GM12872 (cell line): ENCODE results near the gene ARHGAP19.

Source experiments
- TF ChIP-seq, protein P1 (sequence below): IDR thresholded peaks from 3 replicates; pipeline ENCODE4 v1.5.1; 2011; ENCODE audit warnings: low read depth, mild to moderate bottlenecking, low read length, moderate library complexity; ENCODE audit not compliant: insufficient read depth

ARHGAP19 gene

GRCh38 chr10:97328646-97329453, 36.4 kb upstream of the ARHGAP19 start:
- TF ChIP-seq, protein P1, sequence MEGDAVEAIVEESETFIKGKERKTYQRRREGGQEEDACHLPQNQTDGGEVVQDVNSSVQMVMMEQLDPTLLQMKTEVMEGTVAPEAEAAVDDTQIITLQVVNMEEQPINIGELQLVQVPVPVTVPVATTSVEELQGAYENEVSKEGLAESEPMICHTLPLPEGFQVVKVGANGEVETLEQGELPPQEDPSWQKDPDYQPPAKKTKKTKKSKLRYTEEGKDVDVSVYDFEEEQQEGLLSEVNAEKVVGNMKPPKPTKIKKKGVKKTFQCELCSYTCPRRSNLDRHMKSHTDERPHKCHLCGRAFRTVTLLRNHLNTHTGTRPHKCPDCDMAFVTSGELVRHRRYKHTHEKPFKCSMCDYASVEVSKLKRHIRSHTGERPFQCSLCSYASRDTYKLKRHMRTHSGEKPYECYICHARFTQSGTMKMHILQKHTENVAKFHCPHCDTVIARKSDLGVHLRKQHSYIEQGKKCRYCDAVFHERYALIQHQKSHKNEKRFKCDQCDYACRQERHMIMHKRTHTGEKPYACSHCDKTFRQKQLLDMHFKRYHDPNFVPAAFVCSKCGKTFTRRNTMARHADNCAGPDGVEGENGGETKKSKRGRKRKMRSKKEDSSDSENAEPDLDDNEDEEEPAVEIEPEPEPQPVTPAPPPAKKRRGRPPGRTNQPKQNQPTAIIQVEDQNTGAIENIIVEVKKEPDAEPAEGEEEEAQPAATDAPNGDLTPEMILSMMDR = no peak

DNA sequence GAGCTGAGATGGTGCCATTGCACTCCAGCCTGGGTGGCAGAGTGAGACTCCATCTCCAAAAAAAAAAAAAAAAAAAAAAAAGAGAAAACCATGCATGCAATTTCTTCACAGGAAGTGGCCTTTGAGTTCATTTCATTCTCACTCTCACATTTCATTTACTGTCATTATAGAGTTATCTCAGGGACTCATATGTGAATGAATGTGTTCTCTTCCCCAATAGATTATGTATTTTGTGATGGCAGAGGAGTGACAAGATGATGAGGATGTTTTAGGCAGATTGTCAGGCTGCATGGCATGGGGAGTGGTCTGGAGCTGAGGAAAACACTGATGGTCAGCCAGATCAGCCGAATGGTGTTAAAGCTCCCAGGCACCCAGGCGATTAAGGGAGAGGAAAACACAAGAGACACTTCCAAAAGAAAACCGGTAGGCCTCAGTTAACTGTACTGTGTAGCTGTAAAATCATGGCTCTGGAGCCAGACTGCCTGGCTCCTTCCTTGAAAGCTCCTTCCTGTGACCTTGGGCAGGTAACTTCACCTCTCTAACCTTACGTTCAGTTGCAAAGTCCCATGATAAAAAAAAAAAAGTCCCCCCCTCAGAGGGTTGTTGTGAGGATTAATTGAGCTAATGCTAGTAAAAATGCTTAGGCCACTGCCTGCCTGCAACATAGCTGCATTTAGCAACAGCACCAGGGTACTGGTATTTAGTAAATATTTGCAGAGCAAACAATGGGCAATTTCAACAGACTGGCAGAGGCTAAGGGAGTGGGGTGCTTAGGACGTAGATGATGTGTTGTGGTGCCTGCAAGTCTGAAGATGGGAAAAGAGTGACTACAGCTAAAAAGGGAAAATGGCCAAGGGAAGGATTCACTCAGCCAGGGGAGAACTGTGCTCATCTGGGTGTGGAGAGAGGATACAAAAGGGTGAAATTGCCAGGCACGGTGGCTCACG, 35.2 kb upstream of the ARHGAP19 start:
- TF ChIP-seq, protein P1 = no peak

DNA sequence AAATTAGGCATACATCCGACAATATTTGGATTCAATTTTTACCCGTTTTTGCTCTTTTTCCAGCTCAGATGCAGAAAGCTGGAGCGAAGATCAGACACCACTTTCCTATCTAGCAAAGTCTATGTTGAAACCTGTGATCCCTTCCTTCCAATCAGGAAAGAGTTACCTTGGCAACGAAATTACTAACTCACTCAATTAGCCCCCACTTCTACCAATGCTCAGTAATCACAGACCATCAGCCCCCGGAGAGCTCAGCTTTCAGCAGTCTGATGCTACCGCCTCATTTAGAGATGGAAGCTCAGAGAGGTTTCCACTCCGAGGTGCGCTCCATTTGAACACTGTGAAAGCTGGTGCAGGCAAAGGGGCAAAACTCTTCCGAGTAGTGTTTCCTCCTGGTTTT, 33.3 kb upstream of the ARHGAP19 start:
- TF ChIP-seq, protein P1 = no peak

GRCh38 chr10:97323501-97323900, 31.1 kb upstream of the ARHGAP19 start:
- TF ChIP-seq, protein P1 = no peak

DNA sequence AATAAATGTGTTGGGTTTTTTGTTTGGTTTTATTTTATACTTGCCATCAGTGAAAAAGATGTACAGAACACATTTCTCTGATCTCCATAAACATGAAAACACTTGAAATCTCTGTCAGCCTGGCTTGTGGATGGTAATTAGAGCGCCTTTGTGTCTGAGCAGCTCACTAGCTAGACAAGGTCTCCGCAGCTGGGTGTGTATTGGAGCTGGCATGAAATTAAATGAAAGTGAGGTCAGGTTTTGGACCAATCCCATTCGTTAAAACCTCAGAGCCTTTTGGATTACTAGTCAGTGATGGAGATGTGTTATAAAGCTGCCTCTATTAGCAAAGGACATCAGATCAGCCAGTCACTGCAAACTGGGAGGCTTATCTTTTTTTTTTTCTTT, 29.4 kb upstream of the ARHGAP19 start:
- TF ChIP-seq, protein P1 = no peak

GRCh38 chr10:97321032-97321803, 28.8 kb upstream of the ARHGAP19 start:
- TF ChIP-seq, protein P1 = no peak
